Fibroblast of lung (primary cell): ENCODE data around the gene SPSB2. TPM values are rescaled to one million over a fixed set of nuclear protein-coding genes. Genes with fewer than 3 reads are reported as not detected.

Experiments used
- DNase-seq, 2 donors: peaks; one replicate each; pipeline versions ENCODE4 v3.0.0 to v3.0.0-alpha.2; 2010; ENCODE audit warnings: low read depth in 2 of 2
- H2AFZ ChIP-seq: 2 replicates; pipeline ENCODE4 v1.5.1; 2012; ENCODE audit warnings: low read length, control low read depth, inconsistent platforms
- H3K27ac ChIP-seq: 2 replicates; pipeline ENCODE4 v1.5.1; 2011; ENCODE audit warnings: low read length, control low read depth; ENCODE audit not compliant: insufficient read depth
- H3K27me3 ChIP-seq: 2 replicates; pipeline ENCODE4 v1.5.1; 2011; ENCODE audit warnings: mild to moderate bottlenecking, low read length; ENCODE audit not compliant: control insufficient read depth, insufficient read depth
- H3K36me3 ChIP-seq: 2 replicates; pipeline ENCODE4 v1.5.1; 2011; ENCODE audit warnings: low read length; ENCODE audit not compliant: control insufficient read depth, insufficient read depth
- H3K4me1 ChIP-seq: 2 replicates; pipeline ENCODE4 v1.5.1; 2011; ENCODE audit warnings: low read length; ENCODE audit not compliant: control insufficient read depth, insufficient read depth; ENCODE audit errors: extremely low read depth
- H3K4me2 ChIP-seq: 2 replicates; pipeline ENCODE4 v1.5.1; 2011; ENCODE audit warnings: low read length, control low read depth; ENCODE audit not compliant: insufficient read depth; ENCODE audit errors: extremely low read depth
- H3K4me3 ChIP-seq, 4 experiments: fragments of 200-600 bp in 1 of 4; sonication (generic) in 1 of 4; replicated peaks in 1 of 4; 2 replicates each; pipeline ENCODE4 v1.5.1; 2011 to 2016; ENCODE audit warnings: low read length in 4 of 4, low read depth in 3 of 4, mild to moderate bottlenecking in 3 of 4, control low read depth in 2 of 4, inconsistent platforms in 1 of 4, mixed read lengths in 1 of 4; ENCODE audit not compliant: insufficient read depth in 1 of 4; ENCODE audit errors: control extremely low read depth in 1 of 4
- H3K79me2 ChIP-seq: 2 replicates; pipeline ENCODE4 v1.5.1; 2012; ENCODE audit warnings: mild to moderate bottlenecking, low read length, inconsistent platforms; ENCODE audit not compliant: control insufficient read depth, insufficient read depth
- H3K9ac ChIP-seq: 2 replicates; pipeline ENCODE4 v1.5.1; 2011; ENCODE audit warnings: mild to moderate bottlenecking, low read length, control low read depth; ENCODE audit not compliant: insufficient read depth
- H3K9me3 ChIP-seq: 2 replicates; pipeline ENCODE4 v1.5.1; 2012; ENCODE audit warnings: low read depth, low read length; ENCODE audit not compliant: control insufficient read depth, insufficient read depth
- H4K20me1 ChIP-seq: 2 replicates; pipeline ENCODE4 v1.5.1; 2011; ENCODE audit warnings: low read length; ENCODE audit not compliant: control insufficient read depth, insufficient read depth; ENCODE audit errors: extremely low read depth
- CTCF ChIP-seq, 2 donors: IDR thresholded peaks in 1 of 2; conservative IDR thresholded peaks in 1 of 2; 1 replicate in 1 of 2; 2 replicates in 1 of 2; pipeline ENCODE4 v1.5.1; 2011 to 2012; ENCODE audit warnings: low read length in 2 of 2, control low read depth in 1 of 2, inconsistent platforms in 1 of 2, low read depth in 1 of 2, mild to moderate bottlenecking in 1 of 2
- EZH2 ChIP-seq: IDR thresholded peaks from 2 replicates; pipeline ENCODE4 v1.5.1; 2012; ENCODE audit warnings: low read length, control low read depth, mild to moderate bottlenecking; ENCODE audit errors: missing control alignments
- polyA plus RNA-seq, 2 donors: library from polyadenylated mRNA; depleted of rRNA in 1 of 2; stranded (reverse) in 1 of 2; unstranded in 1 of 2; fragments of >200 nt; gene quantifications; 2 replicates each; pipeline ENCODE4 v1.2.1, GENCODE V29; 2011 to 2012; ENCODE audit warnings: missing spikeins in 1 of 2
- total RNA-seq: library from RNA; depleted of rRNA; stranded (reverse); fragments of >200 nt; gene quantifications from 2 replicates; pipeline ENCODE4 v1.2.1, GENCODE V29; 2014

The SPSB2 gene
- total and polyA plus RNA-seq, 2 donors (not counting 1 experiment from before 2014, with no cell fraction given) = 1.8 to 12.7 TPM

- Histone ChIP-seq H3K4me1 (peaks cover 23% of the 10 kb centered on the region), H3K9me3 (no peaks in the 10 kb centered on the region), H3K36me3 (peaks cover 20% of the 10 kb centered on the region), H3K4me2 (peak overlapping the region; percentile 73), H3K9ac (peak overlapping the region; percentile 51), H3K4me3 (peak overlapping the region in 2 of 4 experiments; percentile 19 to 25), H3K79me2 (peaks cover 26% of the 10 kb centered on the region), H4K20me1 (no peaks in the 10 kb centered on the region), H2AFZ (peak overlapping the region; percentile 21), H3K27me3 (peaks cover 2% of the 10 kb centered on the region), H3K27ac (peak overlapping the region; percentile 78)
- TF ChIP-seq CTCF (conservative IDR thresholded peaks at IDR 0.05 in 1 of 2, IDR thresholded peaks at IDR 0.05 in 1 of 2; ENCODE audit: low read depth in 1 of 2, low read length in 2 of 2) (no peak), EZH2 (no peak)
- DNase-seq = no peak
Measured at GRCh38 chr12:6826734-6827436, 46.2 kb downstream of the SPSB2 start.

- H3K4me2 ChIP-seq = no peak overlapping the region
- no peaks in the 10 kb centered on the region for H3K9me3 ChIP-seq
- H2AFZ ChIP-seq = no peak overlapping the region
- no peaks in the 10 kb centered on the region for H4K20me1 ChIP-seq
- peaks cover 2% of the 10 kb centered on the region for H3K27me3 ChIP-seq
- no peak overlapping the region for H3K27ac ChIP-seq
- DNase-seq = no peak
- H3K9ac ChIP-seq = no peak overlapping the region
- TF ChIP-seq EZH2 (no peak), CTCF (conservative IDR thresholded peaks at IDR 0.05 in 1 of 2, IDR thresholded peaks at IDR 0.05 in 1 of 2; ENCODE audit: low read depth in 1 of 2, low read length in 2 of 2) (no peak)
- H3K4me1 ChIP-seq = peaks cover 24% of the 10 kb centered on the region
- no peak overlapping the region for H3K4me3 ChIP-seq
- H3K79me2 ChIP-seq = peaks cover 26% of the 10 kb centered on the region
- H3K36me3 ChIP-seq = peaks cover 15% of the 10 kb centered on the region
Measured at GRCh38 chr12:6826125-6826733, 46.9 kb downstream of the SPSB2 start.

GRCh38 chr12:6825398-6826124 lies 47.5 kb downstream of the SPSB2 start:
- H3K4me2 ChIP-seq = peak overlapping the region; percentile 39
- peaks cover 10% of the 10 kb centered on the region for H3K36me3 ChIP-seq
- peak; percentile 74 to 85 for DNase-seq
- H3K4me1 ChIP-seq = peaks cover 26% of the 10 kb centered on the region
- H3K27ac ChIP-seq = peak overlapping the region; percentile 2
- H3K79me2 ChIP-seq = peaks cover 24% of the 10 kb centered on the region
- peak overlapping the region; percentile 17 for H2AFZ ChIP-seq
- TF ChIP-seq EZH2 (no peak), CTCF (conservative IDR thresholded peaks at IDR 0.05 in 1 of 2, IDR thresholded peaks at IDR 0.05 in 1 of 2; ENCODE audit: low read depth in 1 of 2, low read length in 2 of 2) (peak; percentile 91 to 96)
- no peak overlapping the region for H3K9ac ChIP-seq
- H4K20me1 ChIP-seq = no peaks in the 10 kb centered on the region
- peak overlapping the region in 2 of 4 experiments; percentile 38 to 48 for H3K4me3 ChIP-seq
- H3K27me3 ChIP-seq = peaks cover 2% of the 10 kb centered on the region
- no peaks in the 10 kb centered on the region for H3K9me3 ChIP-seq
